Endometrial microvascular endothelial cells (primary cell): ENCODE measurements around the gene PNKD. TPM values are rescaled to one million over a fixed set of nuclear protein-coding genes. Genes with fewer than 3 reads are reported as not detected.

Source experiments
- in situ Hi-C: cut with HindIII; loops from 2 replicates; pipeline ENCODE4 v1.10.0; 2017; ENCODE audit warnings: low sequenced_read_pairs, low pct_unique_long_range_greater_than_20kb; ENCODE audit errors: inconsistent ontology term
- total RNA-seq: library from RNA; depleted of rRNA; stranded (reverse); fragments of >200 nt; gene quantifications from one replicate; pipeline ENCODE4 v1.2.3, GENCODE V29; 2015; ENCODE audit errors: inconsistent ontology term

Gene PNKD
- 46.5 TPM for total RNA-seq

- in situ Hi-C loops, result no loop called here
Measured at GRCh38 chr2:218269900-218270720, at the start of gene PNKD, which contains the start of gene AAMP. TSS of gene PNKD (plus strand) at chr2:218270519. CDS start at chr2:218270536, 17 bp downstream. TSS of gene AAMP (minus strand) at chr2:218270137. CDS start at chr2:218270086, 51 bp downstream.

GRCh38 chr2:218221000-218221399 is 49.3 kb upstream of the PNKD start:
- in situ Hi-C loops, result no loop called here

- in situ Hi-C loops, result no loop called here
Measured at GRCh38 chr2:218223046-218223445, 47.3 kb upstream of the PNKD start.

- in situ Hi-C loops, result no loop called here
Measured at GRCh38 chr2:218224186-218224585, 46.1 kb upstream of the PNKD start.

GRCh38 chr2:218226903-218227302 is 43.4 kb upstream of the PNKD start:
- in situ Hi-C loops, result no loop called here

- in situ Hi-C loops, result no loop called here
Measured at GRCh38 chr2:218228366-218229090, 41.8 kb upstream of the PNKD start.

GRCh38 chr2:218229239-218229638 is 41.1 kb upstream of the PNKD start:
- in situ Hi-C loops, result no loop called here

GRCh38 chr2:218229851-218230250 is 40.5 kb upstream of the PNKD start:
- in situ Hi-C loops, result no loop called here

GRCh38 chr2:218230882-218231281 is 39.4 kb upstream of the PNKD start:
- in situ Hi-C loops, result no loop called here

- in situ Hi-C loops, result no loop called here
Measured at GRCh38 chr2:218233543-218233942, 36.8 kb upstream of the PNKD start.

- in situ Hi-C loops, result no loop called here
Measured at GRCh38 chr2:218234521-218234920, 35.8 kb upstream of the PNKD start.

GRCh38 chr2:218235017-218235416 is 35.3 kb upstream of the PNKD start:
- in situ Hi-C loops, result no loop called here

GRCh38 chr2:218236829-218237228 is 33.5 kb upstream of the PNKD start:
- in situ Hi-C loops, result no loop called here

GRCh38 chr2:218238887-218239286 is 31.4 kb upstream of the PNKD start:
- in situ Hi-C loops, result no loop called here

GRCh38 chr2:218244204-218244603 is 26.1 kb upstream of the PNKD start:
- in situ Hi-C loops, result no loop called here

GRCh38 chr2:218244665-218245064 is 25.7 kb upstream of the PNKD start:
- in situ Hi-C loops, result no loop called here

GRCh38 chr2:218245214-218245613 is 25.1 kb upstream of the PNKD start:
- in situ Hi-C loops, result no loop called here

- in situ Hi-C loops, result no loop called here
Measured at GRCh38 chr2:218249691-218250090, 20.6 kb upstream of the PNKD start.

- in situ Hi-C loops, result no loop called here
Measured at GRCh38 chr2:218252509-218253231, 17.6 kb upstream of the PNKD start.
